HG03558 (cell line): Measurements from ENCODE around the gene DCAF6.
A peak's percentile ranks its signal among the peaks of the same experiment; 100 is the strongest.
"Not testable (repeated sequence)": the region's sequence is repeated elsewhere in the genome, so short reads cannot be mapped to it uniquely, and the experiment has no call there.

Experiments
- ATAC-seq: cut with Tn5 transposase; IDR thresholded peaks from one replicate; pipeline ENCODE4 v1.9.1; 2021; ENCODE audit warnings: moderate number of reproducible peaks; ENCODE audit not compliant: unreplicated experiment; ENCODE audit errors: extremely low read depth

DCAF6 gene, protein sequence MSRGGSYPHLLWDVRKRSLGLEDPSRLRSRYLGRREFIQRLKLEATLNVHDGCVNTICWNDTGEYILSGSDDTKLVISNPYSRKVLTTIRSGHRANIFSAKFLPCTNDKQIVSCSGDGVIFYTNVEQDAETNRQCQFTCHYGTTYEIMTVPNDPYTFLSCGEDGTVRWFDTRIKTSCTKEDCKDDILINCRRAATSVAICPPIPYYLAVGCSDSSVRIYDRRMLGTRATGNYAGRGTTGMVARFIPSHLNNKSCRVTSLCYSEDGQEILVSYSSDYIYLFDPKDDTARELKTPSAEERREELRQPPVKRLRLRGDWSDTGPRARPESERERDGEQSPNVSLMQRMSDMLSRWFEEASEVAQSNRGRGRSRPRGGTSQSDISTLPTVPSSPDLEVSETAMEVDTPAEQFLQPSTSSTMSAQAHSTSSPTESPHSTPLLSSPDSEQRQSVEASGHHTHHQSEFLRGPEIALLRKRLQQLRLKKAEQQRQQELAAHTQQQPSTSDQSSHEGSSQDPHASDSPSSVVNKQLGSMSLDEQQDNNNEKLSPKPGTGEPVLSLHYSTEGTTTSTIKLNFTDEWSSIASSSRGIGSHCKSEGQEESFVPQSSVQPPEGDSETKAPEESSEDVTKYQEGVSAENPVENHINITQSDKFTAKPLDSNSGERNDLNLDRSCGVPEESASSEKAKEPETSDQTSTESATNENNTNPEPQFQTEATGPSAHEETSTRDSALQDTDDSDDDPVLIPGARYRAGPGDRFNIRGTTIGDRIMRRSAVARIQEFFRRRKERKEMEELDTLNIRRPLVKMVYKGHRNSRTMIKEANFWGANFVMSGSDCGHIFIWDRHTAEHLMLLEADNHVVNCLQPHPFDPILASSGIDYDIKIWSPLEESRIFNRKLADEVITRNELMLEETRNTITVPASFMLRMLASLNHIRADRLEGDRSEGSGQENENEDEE

DNA sequence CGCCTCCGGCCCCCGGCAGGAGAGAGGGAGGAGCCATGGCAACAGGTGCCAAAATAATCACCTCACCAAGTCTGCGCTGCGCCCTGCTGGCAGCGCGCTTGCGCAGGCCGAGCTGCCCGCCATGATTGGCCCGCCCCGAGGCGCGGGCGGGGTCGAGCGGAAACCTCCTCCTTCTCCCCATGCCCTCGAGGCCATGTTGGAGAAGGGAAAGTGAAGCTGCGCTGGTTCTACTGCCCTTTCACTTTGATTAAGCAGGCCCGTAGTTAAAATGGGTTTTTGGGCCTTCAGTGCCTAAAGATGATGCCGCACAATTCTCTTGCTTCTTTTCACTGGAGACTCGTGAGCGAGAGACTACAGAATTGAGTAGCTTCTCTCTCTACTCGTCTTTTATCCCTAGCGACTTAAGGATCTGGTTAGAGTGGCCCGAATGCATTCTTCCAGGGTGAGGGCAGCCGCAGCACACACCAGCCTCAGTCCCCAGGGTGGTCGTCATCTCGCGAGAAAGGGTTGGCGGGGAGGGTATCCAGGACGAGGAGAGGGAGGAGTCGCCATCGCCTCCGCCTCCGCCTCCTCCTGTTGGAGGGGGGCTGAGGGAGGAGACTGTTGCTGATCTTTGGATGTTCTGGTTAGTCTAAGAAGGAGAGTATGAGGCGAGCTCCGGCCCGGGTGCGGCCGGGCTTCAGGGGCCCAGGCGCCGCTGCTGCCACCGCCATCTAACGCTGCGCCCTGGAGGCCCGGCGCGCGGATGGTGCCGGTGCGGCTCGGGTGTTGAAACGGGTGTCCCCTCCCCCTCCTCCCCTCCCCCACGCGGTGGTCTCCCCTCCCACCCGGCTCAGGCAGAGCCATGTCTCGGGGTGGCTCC, at the start of gene DCAF6:
TSS of gene DCAF6 (plus strand) at position 616 of the 862 bp plus-strand sequence. CDS start at position 845, 229 bp downstream.
- ATAC-seq: peak; percentile 79

DNA sequence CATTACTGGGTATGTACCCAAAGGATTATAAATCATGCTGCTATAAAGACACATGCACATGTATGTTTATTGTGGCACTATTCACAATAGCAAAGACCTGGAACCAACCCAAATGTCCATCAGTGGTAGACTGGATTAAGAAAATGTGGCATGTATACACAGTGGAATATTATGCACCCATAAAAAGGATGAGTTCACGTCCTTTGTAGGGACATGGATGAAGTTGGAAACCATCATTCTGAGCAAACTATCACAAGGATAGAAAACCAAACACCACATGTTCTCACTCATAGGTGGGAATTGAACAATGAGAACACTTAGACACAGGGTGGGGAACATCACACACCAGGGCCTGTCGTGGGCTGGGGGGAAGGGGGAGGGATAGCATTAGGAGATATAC, 49.3 kb upstream of the DCAF6 start:
- ATAC-seq: not testable (repeated sequence)

DNA sequence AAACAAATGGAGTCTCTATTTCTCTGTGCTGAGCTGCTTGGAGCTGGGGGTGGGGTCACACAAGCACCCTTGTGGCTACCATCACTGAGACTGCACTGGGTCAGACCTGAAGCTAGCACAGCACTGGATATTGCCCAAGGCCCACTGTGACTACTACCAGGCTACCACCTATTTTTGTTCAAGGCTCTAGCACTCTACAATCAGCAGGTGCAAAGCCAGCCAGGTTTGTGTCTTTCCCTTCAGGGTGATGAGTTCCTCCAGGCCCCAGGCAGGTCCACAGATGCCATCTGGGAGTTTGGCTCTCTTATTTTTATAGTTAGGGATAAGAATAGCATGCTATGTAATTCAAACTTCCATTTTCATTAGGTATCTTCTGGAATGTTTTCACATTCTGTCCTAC, 46.1 kb upstream of the DCAF6 start:
- no peak for ATAC-seq

DNA sequence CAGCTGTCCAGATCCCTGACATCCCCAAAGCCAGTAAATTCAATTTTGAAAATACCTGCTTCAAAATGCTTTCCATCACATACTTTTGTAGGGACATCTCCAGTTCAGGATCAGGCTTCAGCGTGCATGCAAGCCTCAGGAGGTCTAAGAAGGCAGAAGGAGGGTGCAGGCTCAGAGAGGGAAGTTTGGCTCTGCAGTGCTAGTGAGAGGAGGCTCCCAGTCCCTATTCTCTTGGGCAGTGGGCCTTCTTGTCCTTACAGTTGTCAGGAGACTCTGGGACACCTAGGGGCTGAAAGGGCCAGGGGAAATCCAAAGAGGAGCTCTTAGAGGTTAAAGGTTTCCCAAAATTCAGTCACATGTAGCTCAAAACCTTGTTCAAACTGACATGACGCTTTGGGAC, 42.7 kb upstream of the DCAF6 start:
- no peak for ATAC-seq

DNA sequence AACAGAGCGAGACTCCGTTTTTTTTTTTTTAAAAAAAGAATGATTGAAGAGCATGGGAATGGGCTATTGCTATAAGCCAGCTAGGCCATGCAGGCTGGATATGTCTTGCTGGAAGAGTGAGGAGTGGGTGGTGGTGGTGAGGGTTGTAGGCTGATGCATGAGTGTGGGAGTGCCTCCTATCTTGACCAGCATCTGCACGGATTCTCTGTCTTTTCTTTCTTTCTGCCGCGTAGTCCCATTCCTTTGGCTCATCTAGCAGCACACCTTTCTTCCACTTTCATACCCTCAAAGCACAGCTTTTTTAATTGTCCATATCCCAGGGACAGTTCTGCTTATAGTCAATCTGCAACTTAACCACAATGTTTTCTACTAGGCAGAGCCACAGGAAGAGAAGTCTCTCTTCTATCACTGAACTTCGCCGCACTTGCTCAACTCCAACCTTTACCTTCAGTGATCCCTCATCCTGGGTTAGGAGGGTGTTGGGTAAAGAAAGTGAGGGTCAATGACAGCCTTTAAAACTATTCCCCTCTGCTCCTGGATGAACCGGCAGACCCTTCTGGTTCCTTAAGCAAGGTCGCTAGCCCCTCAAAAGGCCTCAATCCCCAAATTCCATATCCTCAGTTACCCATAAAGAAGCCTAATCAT, 37.8 kb upstream of the DCAF6 start:
- ATAC-seq: no peak

DNA sequence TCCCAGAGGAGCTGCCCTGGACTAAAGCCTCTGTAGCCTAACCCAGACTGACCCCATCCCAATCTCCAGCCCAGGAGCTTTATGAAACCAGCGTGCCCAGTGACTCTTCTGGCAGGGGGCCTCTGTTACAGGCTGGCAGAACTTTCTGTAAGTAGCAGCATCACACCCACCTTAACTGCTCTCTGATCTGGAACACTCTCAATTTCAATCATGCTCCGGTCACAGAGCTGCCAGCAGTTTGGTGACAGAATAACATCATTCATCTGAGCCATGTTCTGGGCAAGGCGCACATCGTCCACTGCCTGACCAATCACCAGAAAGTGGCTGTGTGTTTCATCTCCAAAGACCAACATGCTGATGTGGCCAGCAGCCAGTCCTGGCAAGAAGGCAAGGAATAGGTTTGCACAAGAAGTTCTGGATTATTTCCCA, 37.2 kb upstream of the DCAF6 start:
- ATAC-seq: no peak

DNA sequence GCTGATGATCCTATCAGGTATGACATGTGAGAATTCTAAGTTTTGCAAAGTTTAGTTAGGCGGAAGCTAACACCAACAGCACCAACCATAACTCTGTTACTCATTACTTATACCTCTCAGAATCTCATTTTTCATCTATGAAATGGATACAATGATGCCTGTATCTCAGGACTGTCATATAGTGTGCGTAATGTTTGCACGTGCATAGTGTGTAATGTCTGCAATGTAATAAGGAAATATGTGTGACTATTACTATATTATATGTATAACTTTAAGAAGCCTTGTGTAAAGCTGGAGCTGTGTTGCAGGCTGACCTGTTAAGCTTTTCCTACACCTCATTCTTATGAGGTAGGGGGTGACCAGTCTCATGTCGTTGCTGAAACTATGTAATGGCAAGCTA, 35.6 kb upstream of the DCAF6 start:
- ATAC-seq: no peak

DNA sequence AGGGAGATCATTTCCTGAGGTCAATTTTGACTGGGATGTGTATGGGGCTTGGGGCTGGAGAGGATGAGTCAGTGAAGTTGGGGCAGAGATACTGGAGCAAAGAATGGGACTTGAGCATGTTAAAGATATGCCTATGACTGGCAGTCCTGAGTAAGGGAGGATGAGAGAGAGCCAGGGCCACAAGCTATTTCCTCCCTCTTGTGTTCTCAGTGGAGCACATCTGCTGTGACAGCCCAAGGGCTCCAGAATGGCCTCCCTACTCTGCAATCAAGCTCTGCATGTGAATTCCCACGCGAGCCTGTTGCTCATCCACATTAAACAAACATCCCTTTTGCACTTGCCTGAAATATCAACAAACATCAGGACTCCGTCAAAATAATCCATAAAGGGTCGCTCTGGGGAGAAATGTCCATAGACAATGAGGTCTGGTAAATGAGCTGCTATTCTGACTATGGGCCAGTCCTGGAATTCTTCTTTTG, 31.8 kb upstream of the DCAF6 start:
- no peak for ATAC-seq

DNA sequence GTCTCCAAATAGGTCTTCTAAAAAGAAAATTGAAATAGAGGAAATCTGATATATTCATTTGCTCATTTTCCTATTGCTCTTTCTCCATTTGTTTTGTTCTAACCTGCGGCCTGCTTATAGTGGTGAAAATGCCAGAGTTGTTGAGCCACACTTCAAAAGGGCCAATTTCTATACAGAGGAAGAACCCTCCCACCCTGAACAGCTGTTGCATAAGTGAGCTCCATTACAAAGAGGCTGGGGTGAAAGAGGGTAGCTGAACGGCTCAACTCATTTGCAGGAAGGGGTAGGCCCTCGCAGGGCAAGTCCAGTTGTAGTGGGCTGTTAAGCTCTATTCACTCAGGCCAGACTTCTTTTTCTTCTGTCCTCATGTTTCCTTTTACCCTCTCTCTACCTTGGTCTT, 31.3 kb upstream of the DCAF6 start:
- ATAC-seq: no peak

DNA sequence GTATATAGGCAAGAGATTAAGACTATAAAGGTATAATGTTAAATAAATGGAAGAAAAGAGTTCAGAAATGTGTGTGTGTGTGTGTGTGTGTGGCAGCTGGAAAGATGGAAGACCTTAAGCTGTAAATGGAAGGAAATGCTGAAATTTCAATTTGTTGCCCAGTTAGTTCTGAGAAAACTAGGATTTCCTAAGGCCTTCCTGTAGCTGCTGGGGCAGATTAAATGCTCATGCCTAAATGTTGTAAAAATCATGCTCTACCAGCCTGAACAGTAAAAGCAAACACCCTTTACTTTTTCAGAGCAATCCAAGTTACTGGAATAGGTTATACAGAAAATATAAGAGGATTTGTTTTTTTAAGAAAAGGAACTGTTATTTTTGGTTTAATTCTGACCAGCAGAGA, 30.8 kb upstream of the DCAF6 start:
- ATAC-seq: no peak

DNA sequence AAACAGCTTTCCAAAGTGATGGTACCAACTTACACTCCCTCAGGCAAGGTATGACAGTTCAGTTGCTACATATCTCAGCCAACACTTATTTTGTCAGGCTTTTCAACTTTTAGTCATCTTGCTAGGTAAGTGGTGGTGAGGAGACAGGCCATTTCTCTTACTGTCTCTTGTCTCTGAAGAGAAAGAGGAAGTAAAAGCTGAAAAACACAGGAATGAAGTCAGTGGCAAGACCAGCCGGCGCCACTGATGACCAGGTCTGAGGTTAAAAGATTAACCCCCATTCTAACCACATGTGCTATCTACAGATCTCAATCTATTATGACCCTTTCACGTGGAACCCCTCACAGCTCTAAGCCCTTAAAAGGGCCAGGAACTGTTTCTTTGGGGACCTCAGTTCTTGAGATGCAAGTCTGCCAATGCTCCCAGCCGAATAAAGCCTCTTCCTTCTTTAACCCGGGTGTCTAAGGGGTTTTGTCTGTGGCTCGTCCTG, 26.7 kb upstream of the DCAF6 start:
- no peak for ATAC-seq

DNA sequence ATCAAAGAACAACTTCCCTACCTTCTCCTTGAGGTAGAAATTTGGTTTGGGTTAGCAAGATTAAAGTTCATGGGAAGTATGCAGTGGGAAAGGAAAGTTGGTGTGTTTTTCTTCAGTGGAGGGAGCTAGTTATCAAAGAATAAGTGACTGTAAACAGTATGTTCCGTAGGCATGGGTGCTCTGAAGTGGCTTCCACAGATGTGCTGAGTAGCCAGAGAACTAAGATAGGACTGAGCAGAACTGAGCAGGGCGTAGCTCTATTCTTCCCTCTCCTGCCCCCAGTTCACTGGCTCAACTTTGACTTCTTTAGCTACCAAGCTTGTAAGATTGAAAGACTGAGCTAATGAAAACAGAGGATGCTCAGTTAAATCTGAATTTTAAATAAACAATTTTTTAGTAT, 26.0 kb upstream of the DCAF6 start:
- no peak for ATAC-seq

DNA sequence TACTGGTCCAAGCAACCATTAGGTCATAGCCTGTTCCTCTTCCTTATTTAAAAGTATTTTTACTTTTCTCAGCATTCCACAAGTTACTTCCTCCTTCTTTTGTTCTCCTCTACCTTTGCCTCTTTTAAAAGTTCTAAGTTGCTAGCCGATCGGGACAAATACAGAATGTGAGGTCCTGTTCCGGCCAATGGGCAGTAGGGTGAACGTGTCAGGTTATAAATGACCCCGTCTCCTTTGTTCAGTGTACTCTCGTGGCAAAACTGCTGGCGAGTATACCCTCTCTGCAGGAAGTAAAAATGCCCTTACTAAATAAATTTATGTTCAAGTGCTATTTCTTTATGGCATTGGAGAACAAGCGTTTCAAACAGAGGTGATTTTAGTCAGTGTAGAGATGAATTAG, 25.1 kb upstream of the DCAF6 start:
- ATAC-seq: no peak

DNA sequence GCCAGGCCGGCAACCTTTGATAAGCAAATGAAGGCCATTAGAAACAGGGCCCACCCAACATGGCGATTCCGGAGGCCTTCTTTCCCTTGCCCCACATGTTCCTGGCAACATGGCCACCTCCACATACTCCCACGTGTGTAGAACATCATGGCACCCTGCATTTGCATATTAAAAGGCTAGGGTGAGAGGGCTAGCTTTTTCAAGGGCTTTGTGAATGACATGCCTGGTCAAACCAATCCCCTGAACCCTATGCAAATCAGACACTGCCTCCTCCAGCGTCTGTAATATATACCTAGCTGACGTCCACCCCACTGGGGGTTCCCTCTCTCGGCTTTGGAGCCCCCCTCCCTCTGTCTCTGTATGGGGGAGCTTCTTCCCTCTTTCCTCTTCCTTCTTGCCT, 24.2 kb upstream of the DCAF6 start:
- ATAC-seq: no peak

DNA sequence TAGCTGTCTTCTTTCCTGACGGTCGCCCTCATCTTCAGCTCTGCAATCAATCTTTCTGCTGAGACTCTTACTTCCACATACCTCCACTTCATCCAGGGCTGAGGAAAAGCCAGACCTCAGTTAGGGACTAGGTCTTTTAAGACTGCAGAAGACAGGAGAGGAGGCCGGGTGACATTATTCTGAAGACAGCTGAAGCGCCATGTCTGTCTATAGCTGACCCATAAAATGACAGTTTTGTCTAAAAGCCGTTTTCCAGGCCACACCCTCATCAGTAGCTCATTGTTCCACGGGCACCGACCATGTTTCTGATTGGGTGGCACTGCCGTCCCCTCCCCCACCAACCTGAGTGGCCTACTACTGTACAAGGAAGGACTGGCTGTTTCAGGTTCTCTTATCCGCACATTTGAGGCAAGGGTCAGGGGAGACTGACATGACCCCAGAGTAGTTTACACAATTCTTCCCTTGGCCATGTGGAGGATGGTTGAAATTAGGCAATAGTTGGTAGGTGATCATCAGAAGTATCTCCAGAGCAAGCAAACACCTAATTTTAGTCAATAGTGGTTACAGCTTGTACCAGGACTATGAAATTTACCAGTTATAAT, 22.5 kb upstream of the DCAF6 start, which contains the start of gene ADCY10:
TSS of gene ADCY10 (minus strand) at position 240 of the 602 bp plus-strand sequence. CDS start 8,994 bp downstream, outside the sequence.
- no peak for ATAC-seq

DNA sequence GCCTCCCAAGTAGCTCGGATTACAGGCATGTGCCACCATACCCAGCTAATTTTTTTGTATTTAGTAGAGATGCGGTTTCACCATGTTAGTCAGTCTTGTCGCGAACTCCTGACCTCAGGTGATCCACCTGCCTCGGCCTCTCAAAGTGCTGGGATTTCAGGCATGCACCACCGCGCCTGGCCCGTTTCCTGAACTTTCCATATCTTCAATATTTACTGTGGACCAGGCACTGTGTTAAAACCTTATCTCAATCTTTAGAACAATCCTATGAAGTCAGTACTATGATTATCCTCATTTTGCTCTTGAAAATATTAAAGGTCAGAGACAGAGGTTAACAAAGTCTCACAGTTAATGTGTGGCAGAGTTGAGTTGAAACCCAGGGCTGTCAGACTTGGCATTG, 20.9 kb upstream of the DCAF6 start:
- ATAC-seq: no peak

DNA sequence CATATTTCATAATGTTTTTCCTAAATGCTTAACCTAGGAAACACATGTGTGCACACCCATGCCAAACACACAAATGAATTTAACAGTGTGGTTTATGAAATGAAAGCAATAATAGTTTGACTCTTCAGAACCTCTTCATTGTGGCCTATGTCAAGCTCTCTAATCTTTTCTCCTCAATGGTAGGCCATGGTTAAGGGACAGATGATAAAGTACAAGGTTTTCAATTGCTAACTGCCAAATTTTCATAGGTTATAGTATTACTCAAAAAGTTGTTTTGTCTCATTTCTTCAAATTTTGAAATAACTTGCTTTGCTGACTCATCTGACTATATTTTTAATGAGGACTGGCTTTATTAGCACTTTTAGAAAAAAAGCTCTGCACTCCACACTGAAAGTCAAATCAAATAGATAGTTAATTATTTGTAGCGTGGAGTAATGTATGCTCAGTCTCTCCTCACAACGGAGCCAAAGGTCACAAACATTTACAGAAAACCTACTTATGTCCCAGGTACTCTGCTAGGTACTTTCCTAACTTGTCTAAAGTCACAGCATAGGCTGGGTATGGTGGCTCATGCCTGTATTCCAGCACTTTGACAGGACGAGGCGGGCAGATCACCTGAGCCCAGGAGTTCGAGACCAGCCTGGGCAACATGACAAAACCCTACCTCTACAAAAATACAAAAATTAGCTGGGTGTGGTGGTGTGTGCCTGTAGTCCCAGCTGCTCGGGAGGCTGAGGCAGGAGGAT, 19.5 kb upstream of the DCAF6 start:
- ATAC-seq: no peak

DNA sequence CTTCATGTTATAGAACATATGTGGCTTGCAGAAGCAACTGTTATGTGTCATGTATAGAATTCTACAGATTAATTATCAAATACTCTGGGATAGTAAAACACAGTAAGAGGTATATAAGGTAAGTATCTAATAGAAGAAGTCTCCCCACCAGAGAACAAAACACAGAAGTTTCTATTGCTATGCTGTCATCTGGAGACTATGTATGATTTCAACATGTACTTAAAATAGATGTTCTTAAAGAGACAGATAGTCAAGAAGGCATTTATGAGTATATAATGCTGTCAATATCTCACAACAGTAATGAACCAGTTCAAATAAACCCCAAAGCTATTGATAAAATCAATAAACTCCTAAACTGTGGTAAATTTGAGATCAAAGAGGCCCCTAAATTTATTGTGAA, 14.5 kb upstream of the DCAF6 start:
- no peak for ATAC-seq
